HG02678 (cell line): ENCODE data around the gene MRPL40.

Source experiments
- ATAC-seq: cut with Tn5 transposase; IDR thresholded peaks from one replicate; pipeline ENCODE4 v1.9.1; 2021; ENCODE audit warnings: mild to moderate bottlenecking, moderate library complexity; ENCODE audit not compliant: unreplicated experiment

Gene MRPL40

DNA sequence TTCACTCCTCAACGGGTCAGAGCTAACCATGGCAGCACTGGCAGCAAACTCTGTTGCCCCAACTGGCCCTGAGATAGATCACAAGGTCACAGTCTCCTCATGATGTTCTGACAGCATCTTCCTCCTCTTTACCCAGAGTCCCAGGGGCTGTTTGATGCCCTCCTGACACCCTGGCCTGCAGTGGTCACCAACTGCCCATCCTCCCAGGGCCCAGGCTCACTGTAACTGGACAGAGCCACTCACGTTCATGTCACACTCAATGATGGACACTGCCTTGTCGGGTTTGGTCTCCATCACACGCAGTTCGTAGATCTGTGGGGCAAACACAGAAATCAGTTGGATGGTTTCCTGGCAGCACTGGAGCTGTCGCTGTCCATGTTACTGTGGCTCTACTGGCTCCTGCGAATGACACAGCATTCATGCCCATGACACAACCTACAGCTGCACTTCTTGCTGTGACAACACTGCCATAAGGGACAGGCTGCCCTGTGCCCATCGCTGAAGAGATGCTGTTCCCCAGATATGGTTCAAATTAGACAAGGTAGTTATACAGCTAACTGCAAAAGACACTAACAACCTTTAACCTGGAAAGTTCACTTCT lies 25.6 kb downstream of the MRPL40 start:
- no peak for ATAC-seq

DNA sequence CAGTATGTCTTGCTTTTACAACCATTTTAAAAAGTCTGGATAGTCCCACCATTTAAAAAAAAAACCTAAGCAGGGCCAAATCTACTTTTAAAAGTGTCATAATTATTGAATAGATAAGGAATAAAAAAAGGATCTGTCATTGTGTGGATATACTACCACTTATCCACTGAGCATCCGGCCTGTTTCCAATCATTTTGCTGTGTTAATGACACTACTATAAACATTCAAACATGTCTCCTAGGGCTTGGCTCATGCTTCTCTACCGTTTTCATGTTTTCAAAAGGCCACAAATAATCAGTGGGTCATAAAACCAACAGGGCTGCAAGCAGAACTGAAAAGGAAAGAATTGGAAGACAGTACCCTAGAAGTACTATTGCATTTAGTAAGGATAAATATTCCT lies 27.7 kb downstream of the MRPL40 start:
- ATAC-seq, result no peak

DNA sequence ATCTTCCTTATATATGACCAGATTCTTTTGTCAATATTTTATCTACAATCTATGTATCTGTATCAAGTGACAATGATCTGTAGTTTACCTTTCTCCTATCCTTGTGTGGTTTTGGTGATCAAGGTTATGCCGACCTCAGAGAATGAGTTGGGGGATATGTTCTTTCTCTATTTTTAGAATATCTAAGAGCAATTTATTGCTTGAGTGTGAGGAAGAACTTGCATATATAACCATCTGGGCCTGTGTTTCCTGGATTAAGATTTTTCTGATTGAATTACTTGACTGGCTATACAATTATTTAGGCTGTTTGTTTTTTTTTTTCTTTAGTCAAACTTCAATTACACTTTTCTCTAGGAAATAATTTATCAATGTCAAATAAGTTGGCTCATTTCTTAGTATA lies 29.2 kb downstream of the MRPL40 start:
- ATAC-seq, result no peak

DNA sequence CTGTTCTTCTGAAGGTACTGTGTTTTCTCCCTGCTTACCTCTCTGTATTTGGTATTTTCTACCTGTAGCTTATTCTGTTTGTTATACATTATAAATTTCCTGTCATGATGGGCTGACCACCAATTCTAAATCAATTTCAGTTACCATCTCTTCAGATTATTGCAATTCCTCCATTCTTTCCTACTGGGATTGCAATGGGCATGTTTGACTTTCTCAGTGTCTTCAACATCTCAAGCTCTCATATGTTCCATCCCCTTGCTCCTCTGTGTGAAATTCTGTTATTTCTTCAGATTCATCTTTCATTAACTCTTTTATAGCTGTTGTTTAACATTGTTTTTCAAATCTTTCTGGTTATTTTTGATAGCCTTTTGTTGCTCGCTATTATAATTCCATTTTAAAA lies 30.7 kb downstream of the MRPL40 start:
- no peak for ATAC-seq

DNA sequence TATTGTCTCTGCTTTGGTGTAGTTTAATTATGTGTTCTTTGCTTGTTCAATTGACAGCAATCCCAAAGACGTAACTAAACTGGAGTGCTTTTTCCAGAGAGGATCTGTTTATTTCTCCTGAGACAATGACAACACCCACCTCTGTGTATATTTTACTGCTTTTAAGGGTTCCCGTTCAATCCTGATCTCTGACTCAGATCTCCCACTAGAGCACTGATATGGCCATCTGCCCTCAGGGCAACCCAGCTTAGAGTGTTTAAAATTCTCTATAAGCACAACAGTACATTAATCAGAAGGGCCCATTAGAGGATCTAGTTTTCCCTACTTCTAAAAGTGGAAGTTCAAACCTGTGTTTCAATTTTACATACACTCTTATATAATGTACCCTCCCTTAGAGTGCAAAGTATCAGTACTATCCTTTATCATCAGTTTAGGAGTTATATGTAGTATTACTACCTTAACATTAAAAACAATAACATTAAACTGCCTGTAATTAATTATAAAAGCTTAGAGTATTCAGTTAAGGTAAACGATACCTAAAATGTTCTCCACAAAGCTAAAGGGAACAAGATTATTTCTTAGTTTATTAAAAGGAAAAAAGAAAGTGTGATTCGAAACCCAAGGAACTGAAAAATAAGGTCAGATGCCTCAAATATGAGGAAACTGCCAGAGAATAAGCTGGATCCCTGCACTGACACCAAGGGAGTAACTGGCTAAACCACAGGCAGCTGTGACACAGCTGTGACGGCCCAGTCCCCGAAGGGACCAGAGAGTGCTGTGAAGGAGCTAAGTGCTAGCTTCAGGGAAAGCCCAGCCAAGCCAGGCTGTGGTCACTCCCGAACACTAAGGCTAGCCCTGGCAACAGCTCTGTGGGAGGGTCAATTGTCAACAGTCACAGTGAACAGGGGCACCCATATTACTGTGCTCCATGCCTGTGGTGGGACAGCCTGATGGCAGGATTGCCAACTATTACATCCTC lies 31.4 kb downstream of the MRPL40 start:
- ATAC-seq, result no peak

DNA sequence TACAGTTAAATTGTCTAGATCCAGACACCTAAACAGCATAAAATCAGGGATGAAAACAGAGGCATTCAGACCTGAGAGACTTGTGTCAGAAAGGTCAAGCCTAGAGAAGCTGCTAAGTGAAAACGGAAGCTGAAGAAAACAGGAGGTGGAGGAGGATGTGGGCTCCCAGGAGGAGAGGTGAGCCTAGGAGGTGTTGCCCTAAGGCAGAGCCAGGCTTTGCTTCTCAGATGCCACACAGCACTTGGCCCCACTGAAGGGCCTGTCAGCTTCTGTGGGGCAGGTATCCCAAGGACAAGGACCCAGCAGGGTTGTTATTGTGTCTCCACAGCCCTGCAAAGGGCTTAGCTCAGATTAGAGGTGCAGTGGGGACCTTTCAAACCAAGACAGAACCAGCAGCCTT lies 32.2 kb downstream of the MRPL40 start:
- no peak for ATAC-seq

DNA sequence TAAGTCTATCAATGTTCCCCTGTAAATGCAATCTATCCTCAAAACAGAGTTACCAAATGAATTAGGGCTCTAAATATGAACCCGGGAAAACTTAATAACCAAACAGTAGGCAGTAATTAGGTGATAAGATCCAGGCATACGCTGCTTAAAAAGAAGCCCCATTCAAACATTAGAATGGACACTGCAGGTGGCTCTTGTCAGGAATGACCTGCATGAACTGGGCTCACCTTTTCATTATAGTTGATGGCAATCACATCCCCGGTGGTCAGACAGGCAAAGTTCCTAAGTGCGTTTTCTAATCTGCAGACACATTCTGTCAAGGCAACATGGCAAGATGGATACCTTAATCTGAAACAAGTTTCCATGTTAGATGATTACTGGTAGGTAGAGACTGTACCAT lies 32.6 kb downstream of the MRPL40 start:
- ATAC-seq, result no peak

DNA sequence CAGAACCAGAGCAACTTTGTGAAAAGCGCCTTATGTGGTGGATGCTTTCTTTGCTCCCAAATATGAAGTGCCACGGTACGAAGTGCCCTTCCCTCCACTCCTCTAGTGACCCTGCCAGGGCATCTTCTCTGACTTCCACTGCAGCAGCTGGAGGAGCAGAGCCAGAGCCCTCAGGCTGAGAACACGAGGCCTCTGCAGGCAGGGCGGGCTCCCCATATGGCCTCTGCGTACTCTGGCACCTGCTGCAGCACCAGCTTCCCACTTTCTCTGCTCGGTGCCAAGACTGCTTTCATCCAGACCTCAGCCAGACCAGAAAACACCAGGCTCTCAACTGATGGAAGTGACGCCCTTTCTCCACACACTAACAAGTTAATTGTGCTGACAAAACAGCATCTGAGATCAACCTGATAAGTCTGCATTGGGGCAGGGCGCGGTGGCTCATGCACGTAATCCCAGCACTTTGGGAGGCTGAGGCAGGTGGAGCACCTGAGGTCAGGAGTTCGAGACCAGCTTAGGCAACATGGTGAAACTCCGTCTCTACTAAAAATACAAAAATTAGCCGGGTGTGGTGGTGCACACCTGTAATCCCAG lies 33.9 kb downstream of the MRPL40 start:
- no peak for ATAC-seq

DNA sequence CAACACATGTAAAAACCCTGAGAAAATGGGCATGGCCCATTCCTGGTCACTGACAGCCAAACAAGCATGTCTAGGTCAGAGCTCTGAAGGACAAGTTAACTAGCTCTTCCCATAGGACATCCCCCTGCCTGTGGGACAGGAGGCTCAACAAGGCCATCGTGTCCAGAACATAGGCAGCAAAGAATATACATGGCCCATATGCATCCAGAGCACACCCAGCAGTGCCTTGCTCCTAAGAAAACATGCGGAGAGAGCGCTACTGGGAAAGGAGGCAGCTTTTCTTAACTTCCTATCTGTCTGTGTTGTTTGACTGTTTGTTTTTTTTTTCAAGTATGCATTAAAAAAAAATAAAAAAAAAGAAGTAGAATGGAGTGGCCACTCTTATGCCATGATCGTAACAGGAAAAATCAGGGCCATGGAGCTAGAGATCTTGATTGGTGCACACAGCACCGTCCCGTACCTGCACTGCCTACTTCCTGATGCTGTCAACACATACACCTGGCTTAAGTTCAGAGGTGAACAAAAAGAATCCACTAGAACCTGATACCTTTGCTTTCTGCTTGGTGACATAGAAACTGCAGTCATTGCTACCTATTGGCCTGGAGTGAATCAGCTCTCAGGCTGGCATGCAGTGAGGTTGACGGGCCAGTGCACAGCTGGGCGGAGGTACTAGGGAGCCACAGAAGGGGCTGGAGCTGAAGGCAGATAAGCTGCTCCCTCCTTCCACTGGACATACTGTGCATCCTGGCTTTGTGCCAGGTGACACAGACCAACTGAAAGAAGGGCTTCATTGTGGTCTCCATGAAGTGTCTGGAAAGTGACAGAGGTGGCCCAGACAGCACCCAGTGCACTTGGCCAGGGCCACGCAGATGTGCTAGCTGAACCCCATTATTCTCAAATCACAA lies 34.8 kb downstream of the MRPL40 start:
- no peak for ATAC-seq

DNA sequence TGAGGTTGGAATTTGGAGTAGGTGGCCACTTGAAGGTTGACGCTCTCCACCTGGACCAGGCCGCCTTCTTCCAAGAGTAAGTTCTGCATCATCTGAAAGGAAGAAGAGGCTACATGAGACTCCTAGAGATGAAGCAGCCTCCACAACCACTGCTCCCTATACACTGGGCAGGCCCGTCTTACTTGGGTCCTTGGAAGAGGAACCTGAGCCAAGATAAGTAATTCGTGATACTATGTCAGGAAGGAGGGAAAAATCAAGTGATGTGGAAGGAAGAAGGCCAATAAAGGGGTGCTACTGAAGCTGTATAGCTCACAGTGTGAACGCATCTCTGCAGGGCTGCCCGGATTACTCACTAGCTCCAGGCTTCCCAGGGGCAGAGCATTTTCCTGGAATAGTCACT lies 35.6 kb downstream of the MRPL40 start:
- ATAC-seq, result no peak

DNA sequence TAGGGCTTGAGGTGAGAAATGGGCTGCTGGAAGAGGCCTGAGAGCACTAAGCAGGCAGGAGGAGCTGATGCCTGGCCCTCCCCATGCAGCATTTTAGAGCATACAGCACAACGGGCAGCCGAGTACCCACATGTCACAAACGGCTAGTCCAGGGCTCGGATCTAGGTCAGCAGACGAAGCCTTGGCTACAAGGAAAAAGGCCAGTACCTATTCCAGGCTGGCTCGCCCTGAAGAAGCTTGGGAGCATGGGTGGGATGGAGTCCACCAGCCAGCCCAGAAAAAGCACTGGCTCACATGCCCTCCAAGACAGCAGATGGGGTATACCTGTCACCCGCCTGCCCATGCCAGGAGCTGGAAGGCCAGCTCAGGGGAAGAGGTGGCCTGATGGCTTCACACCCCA lies 37.1 kb downstream of the MRPL40 start:
- ATAC-seq, result no peak

DNA sequence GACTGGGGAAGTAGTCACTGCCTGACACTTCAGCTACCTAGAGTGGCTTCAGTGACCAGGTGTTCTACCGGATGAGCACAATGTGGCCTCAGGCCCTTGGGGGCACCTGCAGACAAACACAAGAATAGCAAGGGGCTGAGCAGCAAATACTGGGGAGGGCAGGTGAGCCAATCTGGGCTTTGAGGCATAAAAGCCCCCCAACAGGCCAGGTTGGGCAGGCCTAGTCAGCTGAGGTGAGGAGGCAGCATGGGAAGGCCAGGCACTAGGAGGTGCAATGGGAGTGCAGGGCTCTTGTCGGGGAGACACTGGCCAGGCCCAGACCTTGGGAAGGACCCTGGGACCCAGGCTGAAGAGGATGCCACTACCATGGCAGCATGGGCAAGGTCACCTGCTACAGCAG lies 37.7 kb downstream of the MRPL40 start:
- no peak for ATAC-seq

DNA sequence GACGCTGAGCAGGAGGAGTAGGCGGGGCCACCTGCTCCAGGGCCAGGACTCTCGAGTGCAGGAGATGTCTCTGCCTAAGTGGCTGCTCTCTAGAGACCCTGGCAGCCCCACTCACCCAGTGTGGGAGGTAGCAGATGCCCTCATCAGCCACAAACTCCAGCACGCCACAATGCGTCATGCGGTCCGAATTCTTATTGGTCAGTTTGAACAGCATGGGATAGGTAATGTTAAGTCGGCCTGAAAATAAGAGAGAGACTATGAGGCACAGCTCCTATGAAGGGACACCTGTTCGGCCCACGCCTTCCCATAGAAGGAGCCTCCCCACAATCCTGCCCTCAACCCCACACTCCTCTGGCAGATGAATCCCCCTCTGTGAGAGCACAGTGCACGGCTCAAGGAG lies 39.2 kb downstream of the MRPL40 start:
- no peak for ATAC-seq

DNA sequence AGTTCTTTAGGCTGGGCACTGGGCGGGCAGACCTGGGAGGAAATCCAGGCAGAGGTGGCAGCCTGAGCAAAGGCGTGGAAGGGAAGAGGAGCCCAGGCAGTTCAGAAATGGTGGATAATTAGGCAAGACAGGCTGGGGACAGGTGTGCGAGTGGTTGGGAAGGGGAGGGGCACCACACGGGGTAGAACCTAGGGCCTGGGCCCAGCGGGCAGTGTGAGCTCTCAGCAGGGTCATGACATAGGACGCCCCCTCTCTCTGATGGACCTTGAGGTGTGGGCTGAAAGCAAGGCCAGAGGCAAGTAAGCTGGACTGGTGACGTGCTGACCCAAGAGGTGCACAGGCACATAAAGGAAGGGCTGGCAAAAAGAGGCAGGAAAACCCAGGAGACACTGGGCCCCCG lies 39.9 kb downstream of the MRPL40 start:
- no peak for ATAC-seq

DNA sequence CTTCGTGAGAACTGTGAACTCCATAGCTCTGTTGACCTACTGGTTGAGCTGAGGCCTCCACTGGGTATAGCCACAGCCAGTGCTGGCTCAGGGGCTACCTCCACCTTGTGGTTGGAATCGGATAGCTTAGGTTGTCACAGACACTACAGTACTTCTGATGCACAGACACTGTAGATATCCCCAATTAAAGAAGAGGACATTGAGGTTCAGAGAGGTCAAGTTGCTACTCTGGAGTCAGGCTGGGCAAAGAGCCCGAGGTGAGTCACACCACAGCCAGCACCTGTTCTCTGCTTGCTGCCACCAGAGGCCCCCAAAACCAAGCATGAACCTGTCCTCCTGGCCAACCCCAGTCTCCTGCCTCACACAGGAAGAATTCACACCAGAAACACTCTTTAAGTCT lies 41.2 kb downstream of the MRPL40 start:
- ATAC-seq, result no peak

DNA sequence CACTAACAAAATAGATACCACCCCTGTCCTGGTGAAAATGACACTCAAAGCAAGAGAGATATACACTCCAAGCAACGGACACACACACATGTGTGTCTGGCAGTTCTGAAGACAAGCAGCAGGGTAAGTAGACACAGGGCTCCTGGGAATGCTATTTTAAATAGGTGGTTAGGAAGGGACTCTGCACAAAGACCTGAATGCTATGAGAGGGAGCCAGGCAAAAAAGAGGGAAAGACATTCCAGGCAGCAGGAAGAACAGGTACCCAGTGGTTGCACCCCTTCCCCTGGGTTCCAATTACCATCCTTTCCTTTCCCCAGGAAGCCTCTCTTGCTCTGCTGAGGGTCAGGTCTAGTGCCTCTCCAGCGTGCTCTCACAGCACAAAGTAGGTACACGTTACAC lies 43.7 kb downstream of the MRPL40 start:
- ATAC-seq, result no peak

DNA sequence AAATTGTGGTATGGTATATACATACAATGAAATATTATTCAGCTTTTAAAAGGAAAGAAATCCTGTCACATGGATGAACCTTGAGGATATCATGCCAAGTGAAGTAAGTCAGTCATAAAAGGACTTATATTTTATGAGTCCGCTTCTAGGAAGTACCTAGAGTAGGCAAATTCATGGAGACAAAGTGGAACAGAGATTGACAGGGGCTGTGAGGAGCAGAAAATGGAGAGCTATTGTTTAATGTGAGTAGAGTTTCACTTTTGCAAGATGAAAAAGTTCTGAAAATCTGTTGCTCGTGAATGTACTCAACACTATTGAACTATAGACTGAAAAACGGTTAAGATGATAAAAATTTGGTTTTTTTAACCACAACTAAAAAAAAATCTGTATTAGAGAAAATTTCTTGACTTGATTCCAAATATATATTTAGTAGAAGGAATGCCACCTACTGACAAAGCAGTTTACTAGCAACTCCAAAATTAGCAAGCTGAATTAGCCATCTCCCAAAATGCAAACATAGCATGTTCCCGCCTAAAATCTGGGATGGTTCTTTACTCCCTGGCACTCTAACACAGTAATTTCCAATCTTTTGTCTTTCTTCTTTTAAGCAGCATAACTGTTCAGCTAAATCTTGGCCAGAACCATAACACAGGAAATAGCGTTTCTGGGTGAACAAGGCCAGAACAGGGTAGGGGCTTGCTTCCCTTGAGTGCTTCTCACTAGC lies 45.1 kb downstream of the MRPL40 start:
- ATAC-seq, result no peak

DNA sequence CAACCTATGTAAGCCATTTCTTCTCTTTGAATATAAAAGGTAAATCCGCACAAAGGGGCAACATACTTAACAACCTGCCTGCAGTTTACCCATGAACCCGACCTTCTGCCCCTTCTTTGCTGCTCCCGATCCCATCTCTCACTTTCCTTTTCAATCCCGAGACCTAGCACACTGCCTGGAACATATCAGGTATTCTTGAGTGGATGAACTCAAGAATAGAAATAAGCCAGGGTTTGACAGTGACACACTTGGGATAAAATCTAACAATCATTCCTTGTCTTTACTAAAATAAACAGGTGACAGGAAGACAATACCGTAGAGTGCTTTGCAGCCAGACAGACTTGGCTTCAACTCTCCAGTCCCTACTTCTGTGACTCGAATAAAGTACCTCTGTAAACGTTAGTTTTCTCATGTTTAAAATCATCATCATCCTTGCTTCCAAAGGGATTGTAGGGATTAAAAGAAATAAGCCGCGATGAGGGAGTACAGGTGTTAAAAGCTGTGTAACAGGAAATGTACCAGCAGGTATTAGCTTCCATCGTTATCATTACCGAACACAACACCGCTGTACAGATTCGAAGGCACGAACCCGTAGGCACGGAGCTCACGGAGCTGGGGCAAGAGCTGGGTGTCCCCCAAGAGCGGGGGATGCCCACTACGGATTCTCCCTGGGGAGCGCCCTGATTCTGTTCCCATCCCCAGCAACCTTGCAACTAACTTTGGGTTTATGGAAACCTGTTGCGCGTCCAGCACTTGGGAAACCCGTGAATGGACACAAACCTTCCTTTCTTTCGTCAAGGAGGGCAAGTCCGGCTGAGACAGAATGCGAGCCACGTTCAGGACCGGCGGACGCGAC lies 45.9 kb downstream of the MRPL40 start:
- ATAC-seq, result no peak

DNA sequence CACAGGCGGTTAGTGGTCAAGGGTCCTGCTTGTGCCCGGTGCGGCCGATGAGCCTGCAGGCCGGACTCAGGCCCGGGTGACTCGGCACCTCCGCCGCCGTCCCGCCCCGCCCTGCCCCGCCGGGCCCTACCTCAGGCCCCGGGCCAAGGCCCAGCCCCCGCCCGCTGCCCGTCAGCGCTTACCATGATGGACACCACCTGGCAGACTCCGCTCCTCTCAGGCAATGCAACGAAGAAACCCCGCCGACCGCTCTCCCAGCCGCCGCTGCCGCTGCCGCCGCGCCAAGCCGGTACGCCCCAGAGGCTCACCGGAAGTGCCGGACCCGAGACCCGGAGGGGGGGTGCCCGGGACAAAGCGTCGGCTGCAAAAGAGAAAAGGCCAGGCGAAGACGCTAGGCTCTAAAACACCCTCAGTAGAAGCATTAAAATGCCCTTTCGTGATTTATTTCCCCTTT lies 46.6 kb downstream of the MRPL40 start, which contains the start of gene UFD1:
Gene UFD1, minus strand, starts transcription at position 293 of the 454 bp plus-strand sequence. Its CDS starts 108 bp downstream, at position 185.
- ATAC-seq, result peak; percentile 44
